H9 (cell line): Measurements from ENCODE around the gene PPARA. TPM values are rescaled to one million over a fixed set of nuclear protein-coding genes. Genes with fewer than 3 reads are reported as not detected.
A peak's percentile ranks its signal among the peaks of the same experiment; 100 is the strongest.
"Not testable (repeated sequence)": the region's sequence is repeated elsewhere in the genome, so short reads cannot be mapped to it uniquely, and the experiment has no call there.

ENCODE experiments used
- DNase-seq: peaks from one replicate; pipeline ENCODE4 v3.0.0-alpha.2; 2017
- H2AFZ ChIP-seq: one replicate; pipeline ENCODE4 v1.6.1; 2013; ENCODE audit warnings: mild to moderate bottlenecking, low read length, control low read depth, moderate library complexity
- H2AK5ac ChIP-seq: 2 replicates; pipeline ENCODE4 v1.6.1; 2013; ENCODE audit warnings: low read length, control low read depth, mixed read lengths; ENCODE audit not compliant: insufficient read length
- H2BK120ac ChIP-seq: one replicate; pipeline ENCODE4 v1.6.1; 2013; ENCODE audit warnings: low read depth, mild to moderate bottlenecking, low read length, control low read depth, inconsistent platforms; ENCODE audit not compliant: poor library complexity, severe bottlenecking
- H2BK12ac ChIP-seq: 2 replicates; pipeline ENCODE4 v1.6.1; 2013; ENCODE audit warnings: low read length, control low read depth, mixed read lengths, low read depth; ENCODE audit not compliant: insufficient read length
- H2BK15ac ChIP-seq: 2 replicates; pipeline ENCODE4 v1.6.1; 2013; ENCODE audit warnings: low read depth, low read length, control low read depth
- H2BK20ac ChIP-seq: one replicate; pipeline ENCODE4 v1.6.1; 2013; ENCODE audit warnings: low read depth, mild to moderate bottlenecking, low read length, control low read depth, inconsistent platforms; ENCODE audit not compliant: poor library complexity, severe bottlenecking
- H2BK5ac ChIP-seq: 2 replicates; pipeline ENCODE4 v1.6.1; 2013; ENCODE audit warnings: low read length, control low read depth, mixed read lengths; ENCODE audit not compliant: insufficient read length
- H3K14ac ChIP-seq: 2 replicates; pipeline ENCODE4 v1.6.1; 2013; ENCODE audit warnings: low read length, control low read depth; ENCODE audit not compliant: insufficient read depth
- H3K18ac ChIP-seq: 2 replicates; pipeline ENCODE4 v1.6.1; 2013; ENCODE audit warnings: low read depth, mild to moderate bottlenecking, mixed read lengths, low read length, control low read depth; ENCODE audit not compliant: insufficient read length
- H3K23ac ChIP-seq: 2 replicates; pipeline ENCODE4 v1.6.1; 2013; ENCODE audit warnings: low read length, control low read depth, mixed read lengths, low read depth; ENCODE audit not compliant: insufficient read length
- H3K23me2 ChIP-seq: 2 replicates; pipeline ENCODE4 v1.6.1; 2013; ENCODE audit warnings: low read depth, mild to moderate bottlenecking, mixed read lengths, low read length, control low read depth; ENCODE audit not compliant: insufficient read length, poor library complexity, severe bottlenecking
- H3K27ac ChIP-seq: 2 replicates; pipeline ENCODE4 v1.5.1; 2013; ENCODE audit warnings: low read length, control low read depth, mixed read lengths, low read depth; ENCODE audit not compliant: insufficient read length
- H3K27me3 ChIP-seq: 2 replicates; pipeline ENCODE4 v1.6.1; 2013; ENCODE audit warnings: low read length, control low read depth, inconsistent platforms; ENCODE audit not compliant: insufficient read depth
- H3K4ac ChIP-seq: 2 replicates; pipeline ENCODE4 v1.6.1; 2013; ENCODE audit warnings: low read depth, mild to moderate bottlenecking, control low read depth, inconsistent platforms, low read length, moderate library complexity
- H3K4me1 ChIP-seq: 2 replicates; pipeline ENCODE4 v1.6.1; 2013; ENCODE audit warnings: low read length, control low read depth, inconsistent platforms; ENCODE audit not compliant: insufficient read depth
- H3K4me2 ChIP-seq: 2 replicates; pipeline ENCODE4 v1.6.1; 2013; ENCODE audit warnings: low read length, control low read depth, mixed read lengths; ENCODE audit not compliant: insufficient read length, insufficient read depth
- H3K56ac ChIP-seq: 2 replicates; pipeline ENCODE4 v1.6.1; 2013; ENCODE audit warnings: low read depth, mild to moderate bottlenecking, mixed read lengths, low read length, control low read depth; ENCODE audit not compliant: insufficient read length
- H3K79me1 ChIP-seq: 2 replicates; pipeline ENCODE4 v1.6.1; 2013; ENCODE audit warnings: low read depth, mild to moderate bottlenecking, moderate library complexity, low read length, control low read depth, inconsistent platforms; ENCODE audit not compliant: insufficient read depth, poor library complexity, severe bottlenecking
- H3K79me2 ChIP-seq: 2 replicates; pipeline ENCODE4 v1.6.1; 2013; ENCODE audit warnings: low read length, control low read depth, inconsistent platforms; ENCODE audit not compliant: insufficient read depth
- H3K9ac ChIP-seq: 2 replicates; pipeline ENCODE4 v1.6.1; 2013; ENCODE audit warnings: low read length, control low read depth, mixed read lengths; ENCODE audit not compliant: insufficient read length; ENCODE audit errors: extremely low read depth
- H3K9me3 ChIP-seq: one replicate; pipeline ENCODE4 v1.6.1; 2013; ENCODE audit warnings: low read depth, low read length, inconsistent platforms; ENCODE audit not compliant: control insufficient read depth
- H3T11ph ChIP-seq: one replicate; pipeline ENCODE4 v1.6.1; 2013; ENCODE audit warnings: mild to moderate bottlenecking, low read length, control low read depth, inconsistent platforms
- H4K20me1 ChIP-seq: one replicate; pipeline ENCODE4 v1.6.1; 2013; ENCODE audit not compliant: control insufficient read depth, insufficient read length, insufficient read depth
- H4K5ac ChIP-seq: 2 replicates; pipeline ENCODE4 v1.6.1; 2013; ENCODE audit warnings: low read depth, mild to moderate bottlenecking, mixed read lengths, low read length, control low read depth; ENCODE audit not compliant: insufficient read length
- H4K8ac ChIP-seq: replicated peaks from 2 replicates; pipeline ENCODE4 v1.6.1; 2013; ENCODE audit warnings: low read length, control low read depth, mixed read lengths, low read depth; ENCODE audit not compliant: insufficient read length
- H4K91ac ChIP-seq: 2 replicates; pipeline ENCODE4 v1.6.1; 2013; ENCODE audit warnings: low read depth, mild to moderate bottlenecking, moderate library complexity, mixed read lengths, low read length, control low read depth; ENCODE audit not compliant: insufficient read length
- H3K27ac Mint-ChIP-seq, 3 experiments: 2 replicates in 2 of 3; 3 replicates in 1 of 3; pipeline ENCODE4 v1.8.0; 2020 to 2021; ENCODE audit warnings: mixed read lengths in 3 of 3, mild to moderate bottlenecking in 1 of 3, moderate library complexity in 1 of 3
- H3K27me3 Mint-ChIP-seq: 2 replicates; pipeline ENCODE4 v1.8.0; 2021; ENCODE audit warnings: low read depth, mild to moderate bottlenecking, moderate library complexity, mixed read lengths
- H3K36me3 Mint-ChIP-seq, 3 experiments: 2 replicates in 2 of 3; 3 replicates in 1 of 3; pipeline ENCODE4 v1.8.0; 2020 to 2021; ENCODE audit warnings: low read depth in 3 of 3, mixed read lengths in 3 of 3; ENCODE audit not compliant: insufficient read depth in 1 of 3
- H3K4me1 Mint-ChIP-seq, 2 experiments: 2 replicates each; pipeline ENCODE4 v1.8.0; 2020; ENCODE audit warnings: mixed read lengths in 2 of 2
- H3K4me3 Mint-ChIP-seq, 2 experiments: 2 replicates in 1 of 2; 3 replicates in 1 of 2; pipeline ENCODE4 v1.8.0; 2020 to 2021; ENCODE audit warnings: mild to moderate bottlenecking in 2 of 2, mixed read lengths in 2 of 2, moderate library complexity in 1 of 2
- H3K9me3 Mint-ChIP-seq, 2 experiments: 2 replicates in 1 of 2; 3 replicates in 1 of 2; pipeline ENCODE4 v1.8.0; 2020; ENCODE audit warnings: mild to moderate bottlenecking in 2 of 2, mixed read lengths in 2 of 2, moderate library complexity in 1 of 2
- WGBS: extraction: QIAGEN DNeasy Blood & Tissue Kit; methylation state at CpG from one replicate; pipeline ENCODE4 v1.1.7; 2013; ENCODE audit warnings: missing lambda C conversion rate, low lambda C conversion rate, mixed read lengths; ENCODE audit not compliant: insufficient read length; ENCODE audit errors: extremely low coverage; 5-methylcytosine and 5-hydroxymethylcytosine counted together
- total RNA-seq: library from RNA; stranded (reverse); gene quantifications from 2 replicates; pipeline ENCODE4 v1.2.1, GENCODE V29; 2021
- TF ChIP-seq, protein P1 (sequence below): fragments of 200-600 bp; sonication (generic); conservative IDR thresholded peaks from 3 replicates; pipeline ENCODE4 v1.8.0; 2021; ENCODE audit warnings: antibody characterized with exemption, mild to moderate bottlenecking

PPARA gene
- total RNA-seq, 1 experiment from 2014 or later = 7.3 TPM

DNA sequence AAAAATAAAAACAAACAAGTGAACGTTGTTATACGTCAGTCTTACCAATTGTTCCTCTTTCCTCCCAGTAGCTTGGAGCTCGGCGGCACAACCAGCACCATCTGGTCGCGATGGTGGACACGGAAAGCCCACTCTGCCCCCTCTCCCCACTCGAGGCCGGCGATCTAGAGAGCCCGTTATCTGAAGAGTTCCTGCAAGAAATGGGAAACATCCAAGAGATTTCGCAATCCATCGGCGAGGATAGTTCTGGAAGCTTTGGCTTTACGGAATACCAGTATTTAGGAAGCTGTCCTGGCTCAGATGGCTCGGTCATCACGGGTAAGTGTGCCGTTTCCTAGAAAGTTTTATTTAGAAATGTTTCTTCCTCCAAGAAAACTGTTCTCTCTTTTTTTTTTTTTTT is 47.9 kb downstream of the PPARA start:
- Histone ChIP-seq H3K4me2 (no peak overlapping the region), H2BK20ac (no peak overlapping the region), H3K27ac (no peak overlapping the region), H3T11ph (no peak overlapping the region), H3K9me3 (no peaks in the 10 kb centered on the region), H3K79me1 (no peaks in the 10 kb centered on the region), H2BK12ac (no peak overlapping the region), H3K4me1 (peaks cover 3% of the 10 kb centered on the region; the same call in 1 of the 2 replicates), H3K27me3 (no peaks in the 10 kb centered on the region), H4K8ac (no peak overlapping the region), H3K4ac (no peak overlapping the region), H3K18ac (no peak overlapping the region), H3K56ac (no peak overlapping the region), H4K91ac (no peak overlapping the region), H4K5ac (no peak overlapping the region), H2AFZ (no peak overlapping the region), H2BK5ac (no peak overlapping the region), H3K23me2 (no peaks in the 10 kb centered on the region), H3K23ac (no peak overlapping the region), H2BK15ac (no peak overlapping the region), H3K14ac (no peak overlapping the region), H3K9ac (no peak overlapping the region), H4K20me1 (no peaks in the 10 kb centered on the region), H3K79me2 (no peaks in the 10 kb centered on the region), H2BK120ac (no peak overlapping the region), H2AK5ac (no peak overlapping the region)
- H3K4me3 Mint-ChIP-seq = no peak overlapping the region
- TF ChIP-seq, protein P1, sequence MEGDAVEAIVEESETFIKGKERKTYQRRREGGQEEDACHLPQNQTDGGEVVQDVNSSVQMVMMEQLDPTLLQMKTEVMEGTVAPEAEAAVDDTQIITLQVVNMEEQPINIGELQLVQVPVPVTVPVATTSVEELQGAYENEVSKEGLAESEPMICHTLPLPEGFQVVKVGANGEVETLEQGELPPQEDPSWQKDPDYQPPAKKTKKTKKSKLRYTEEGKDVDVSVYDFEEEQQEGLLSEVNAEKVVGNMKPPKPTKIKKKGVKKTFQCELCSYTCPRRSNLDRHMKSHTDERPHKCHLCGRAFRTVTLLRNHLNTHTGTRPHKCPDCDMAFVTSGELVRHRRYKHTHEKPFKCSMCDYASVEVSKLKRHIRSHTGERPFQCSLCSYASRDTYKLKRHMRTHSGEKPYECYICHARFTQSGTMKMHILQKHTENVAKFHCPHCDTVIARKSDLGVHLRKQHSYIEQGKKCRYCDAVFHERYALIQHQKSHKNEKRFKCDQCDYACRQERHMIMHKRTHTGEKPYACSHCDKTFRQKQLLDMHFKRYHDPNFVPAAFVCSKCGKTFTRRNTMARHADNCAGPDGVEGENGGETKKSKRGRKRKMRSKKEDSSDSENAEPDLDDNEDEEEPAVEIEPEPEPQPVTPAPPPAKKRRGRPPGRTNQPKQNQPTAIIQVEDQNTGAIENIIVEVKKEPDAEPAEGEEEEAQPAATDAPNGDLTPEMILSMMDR = no peak
- peaks cover 24 to 25% of the 10 kb centered on the region in 2 experiments for H3K4me1 Mint-ChIP-seq
- H3K36me3 Mint-ChIP-seq = peaks cover 0 to 10% (median 0%) of the 10 kb centered on the region in 3 experiments; a peak in 2 of 7 replicates
- H3K27me3 Mint-ChIP-seq = peaks cover 3% of the 10 kb centered on the region; the same call in 1 of the 2 replicates
- WGBS = no CpG with 5 or more reads among the region's 18 CpGs
- no peak for DNase-seq
- no peaks in the 10 kb centered on the region for H3K9me3 Mint-ChIP-seq
- peak overlapping the region in 1 of 3 experiments; percentile 73; a peak in 1 of 7 replicates for H3K27ac Mint-ChIP-seq

DNA sequence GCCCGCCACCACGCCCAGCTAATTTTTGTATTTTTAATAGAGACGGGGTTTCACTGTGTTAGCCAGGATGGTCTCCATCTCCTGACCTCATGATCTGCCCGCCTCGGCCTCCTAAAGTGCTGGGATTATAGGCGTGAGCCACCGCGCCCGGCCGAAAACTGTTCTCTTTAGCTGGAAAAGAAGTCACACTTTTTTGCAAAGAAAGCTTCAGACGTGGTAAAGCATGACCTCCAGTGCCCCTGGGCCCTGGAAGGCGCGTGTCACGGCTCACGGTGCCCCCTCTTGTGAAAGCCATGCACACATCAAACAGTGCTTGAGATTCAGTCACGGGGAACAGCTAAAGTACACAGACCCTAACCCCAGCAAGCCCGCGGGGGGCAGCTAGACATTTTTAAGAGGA is 48.5 kb downstream of the PPARA start:
- H3K56ac ChIP-seq, H3K27me3 Mint-ChIP-seq, H3K9ac ChIP-seq, H3T11ph ChIP-seq, H3K4me2 ChIP-seq, H3K4me1 ChIP-seq, H3K27me3 ChIP-seq, H2BK5ac ChIP-seq, H2BK20ac ChIP-seq, H4K20me1 ChIP-seq, H2BK120ac ChIP-seq, H3K18ac ChIP-seq, H3K23me2 ChIP-seq, H3K4me3 Mint-ChIP-seq, H2AFZ ChIP-seq, H3K79me1 ChIP-seq, H3K79me2 ChIP-seq, H2BK15ac ChIP-seq, H4K8ac ChIP-seq, H3K23ac ChIP-seq, H3K9me3 Mint-ChIP-seq, H3K14ac ChIP-seq, H2AK5ac ChIP-seq, H2BK12ac ChIP-seq, H3K4ac ChIP-seq, H3K27ac ChIP-seq, H4K91ac ChIP-seq, H3K9me3 ChIP-seq, H3K27ac Mint-ChIP-seq, DNase-seq, H4K5ac ChIP-seq: not testable (repeated sequence)
- WGBS = no CpG with 5 or more reads among the region's 18 CpGs
- Mint-ChIP-seq H3K4me1 (peaks cover 25 to 29% of the 10 kb centered on the region in 2 experiments), H3K36me3 (peaks cover 0 to 15% (median 2%) of the 10 kb centered on the region in 3 experiments; a peak in 4 of 7 replicates)
